GM21390 (cell line): ENCODE data around the gene CEACAM20.
"Not testable (repeated sequence)": the region's sequence is repeated elsewhere in the genome, so short reads cannot be mapped to it uniquely, and the experiment has no call there.

Source experiments
- ATAC-seq: cut with Tn5 transposase; IDR thresholded peaks from one replicate; pipeline ENCODE4 v1.9.1; 2021; ENCODE audit not compliant: unreplicated experiment

Gene CEACAM20

GRCh38 chr19:44529536-44529935, at the start of gene CEACAM20:
Gene CEACAM20, minus strand, starts transcription at chr19:44529675. Its CDS starts 166 bp downstream, at chr19:44529509.
- no peak for ATAC-seq

- no peak for ATAC-seq
These were observed 48.0 kb upstream of the CEACAM20 start for GRCh38 chr19:44577566-44577874.

GRCh38 chr19:44576843-44577565, 47.5 kb upstream of the CEACAM20 start:
- ATAC-seq: no peak

- no peak for ATAC-seq
These were observed 45.7 kb upstream of the CEACAM20 start for GRCh38 chr19:44575116-44575700.

GRCh38 chr19:44574186-44574950, 44.9 kb upstream of the CEACAM20 start:
- no peak for ATAC-seq

GRCh38 chr19:44573627-44574026, 44.2 kb upstream of the CEACAM20 start:
- ATAC-seq: no peak

GRCh38 chr19:44573183-44573582, 43.7 kb upstream of the CEACAM20 start:
- ATAC-seq: no peak

- no peak for ATAC-seq
These were observed 43.1 kb upstream of the CEACAM20 start for GRCh38 chr19:44572581-44572900.

GRCh38 chr19:44571830-44572580, 42.5 kb upstream of the CEACAM20 start:
- ATAC-seq: no peak

- no peak for ATAC-seq
These were observed 41.7 kb upstream of the CEACAM20 start for GRCh38 chr19:44570984-44571684.

- ATAC-seq: no peak
These were observed 41.1 kb upstream of the CEACAM20 start for GRCh38 chr19:44570603-44570983.

- no peak for ATAC-seq
These were observed 38.3 kb upstream of the CEACAM20 start for GRCh38 chr19:44567745-44568144.

- no peak for ATAC-seq
These were observed 37.5 kb upstream of the CEACAM20 start for GRCh38 chr19:44566984-44567383.

- ATAC-seq: not testable (repeated sequence)
These were observed 33.7 kb upstream of the CEACAM20 start for GRCh38 chr19:44563086-44563655.

GRCh38 chr19:44557933-44558332, 28.5 kb upstream of the CEACAM20 start:
- no peak for ATAC-seq

GRCh38 chr19:44554641-44555246, 25.3 kb upstream of the CEACAM20 start:
- ATAC-seq: no peak

GRCh38 chr19:44553478-44554171, 24.1 kb upstream of the CEACAM20 start:
- no peak for ATAC-seq

GRCh38 chr19:44552324-44552723, 22.8 kb upstream of the CEACAM20 start:
- ATAC-seq: no peak

GRCh38 chr19:44551850-44552249, 22.4 kb upstream of the CEACAM20 start:
- no peak for ATAC-seq

- not testable (repeated sequence) for ATAC-seq
These were observed 21.5 kb upstream of the CEACAM20 start for GRCh38 chr19:44550976-44551375.
